Epithelial cell of proximal tubule (primary cell): ENCODE data around the gene PEPD. TPM values are rescaled to one million over a fixed set of nuclear protein-coding genes. Genes with fewer than 3 reads are reported as not detected.

Experiments
- DNase-seq: peaks from one replicate; pipeline ENCODE4 v3.0.0-alpha.2; 2011; ENCODE audit warnings: low read depth
- H3K4me3 ChIP-seq: 2 replicates; pipeline ENCODE4 v1.5.1; 2011; ENCODE audit warnings: low read depth, mild to moderate bottlenecking, low read length
- total RNA-seq: library from RNA; depleted of rRNA; stranded (reverse); fragments of >200 nt; gene quantifications from 2 replicates; pipeline ENCODE4 v1.2.3, GENCODE V29; 2015
- TF ChIP-seq, protein P1 (sequence below): conservative IDR thresholded peaks from 2 replicates; pipeline ENCODE4 v1.5.1; 2012; ENCODE audit warnings: low read depth, mild to moderate bottlenecking, low read length

Gene PEPD
- total RNA-seq, 1 donor from 2014 or later, result 56.7 TPM

DNA sequence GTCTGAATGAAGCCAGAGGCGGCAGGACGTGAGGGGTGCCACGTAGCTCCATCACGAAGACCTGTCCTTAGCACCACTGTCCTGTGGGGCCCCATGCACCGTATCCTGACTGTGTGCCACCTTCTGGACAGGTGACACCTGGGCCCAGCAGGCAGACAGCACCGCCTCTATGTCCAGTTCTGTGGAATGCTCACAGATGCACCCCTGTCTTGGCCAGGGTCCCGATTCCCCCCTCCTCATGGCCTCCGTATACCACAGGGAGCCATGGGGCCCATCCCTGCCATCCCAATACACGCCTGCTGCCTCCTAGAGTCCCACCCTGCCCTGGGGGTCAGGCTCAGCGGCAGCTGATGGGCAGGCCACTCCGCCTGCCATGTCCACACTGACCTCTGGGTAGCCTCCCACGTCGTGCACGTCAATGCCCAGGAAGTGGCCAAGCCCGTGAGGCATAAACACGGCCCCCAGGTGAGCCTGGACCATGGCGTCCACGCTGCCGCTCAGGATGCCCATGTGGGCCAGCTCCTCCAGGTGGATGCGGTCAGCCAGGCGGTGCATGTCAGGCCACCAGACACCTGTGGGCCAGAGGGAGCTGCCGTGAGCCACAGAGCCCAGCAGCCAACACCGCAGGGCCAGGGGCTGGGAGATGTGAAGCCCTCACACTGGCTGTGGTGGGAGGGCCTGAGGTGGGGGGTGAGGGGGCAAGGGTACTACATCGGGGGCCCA, 130.5 kb downstream of the PEPD start:
- DNase-seq, result no peak
- no peak overlapping the region for H3K4me3 ChIP-seq
- TF ChIP-seq, protein P1, sequence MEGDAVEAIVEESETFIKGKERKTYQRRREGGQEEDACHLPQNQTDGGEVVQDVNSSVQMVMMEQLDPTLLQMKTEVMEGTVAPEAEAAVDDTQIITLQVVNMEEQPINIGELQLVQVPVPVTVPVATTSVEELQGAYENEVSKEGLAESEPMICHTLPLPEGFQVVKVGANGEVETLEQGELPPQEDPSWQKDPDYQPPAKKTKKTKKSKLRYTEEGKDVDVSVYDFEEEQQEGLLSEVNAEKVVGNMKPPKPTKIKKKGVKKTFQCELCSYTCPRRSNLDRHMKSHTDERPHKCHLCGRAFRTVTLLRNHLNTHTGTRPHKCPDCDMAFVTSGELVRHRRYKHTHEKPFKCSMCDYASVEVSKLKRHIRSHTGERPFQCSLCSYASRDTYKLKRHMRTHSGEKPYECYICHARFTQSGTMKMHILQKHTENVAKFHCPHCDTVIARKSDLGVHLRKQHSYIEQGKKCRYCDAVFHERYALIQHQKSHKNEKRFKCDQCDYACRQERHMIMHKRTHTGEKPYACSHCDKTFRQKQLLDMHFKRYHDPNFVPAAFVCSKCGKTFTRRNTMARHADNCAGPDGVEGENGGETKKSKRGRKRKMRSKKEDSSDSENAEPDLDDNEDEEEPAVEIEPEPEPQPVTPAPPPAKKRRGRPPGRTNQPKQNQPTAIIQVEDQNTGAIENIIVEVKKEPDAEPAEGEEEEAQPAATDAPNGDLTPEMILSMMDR, result no peak

DNA sequence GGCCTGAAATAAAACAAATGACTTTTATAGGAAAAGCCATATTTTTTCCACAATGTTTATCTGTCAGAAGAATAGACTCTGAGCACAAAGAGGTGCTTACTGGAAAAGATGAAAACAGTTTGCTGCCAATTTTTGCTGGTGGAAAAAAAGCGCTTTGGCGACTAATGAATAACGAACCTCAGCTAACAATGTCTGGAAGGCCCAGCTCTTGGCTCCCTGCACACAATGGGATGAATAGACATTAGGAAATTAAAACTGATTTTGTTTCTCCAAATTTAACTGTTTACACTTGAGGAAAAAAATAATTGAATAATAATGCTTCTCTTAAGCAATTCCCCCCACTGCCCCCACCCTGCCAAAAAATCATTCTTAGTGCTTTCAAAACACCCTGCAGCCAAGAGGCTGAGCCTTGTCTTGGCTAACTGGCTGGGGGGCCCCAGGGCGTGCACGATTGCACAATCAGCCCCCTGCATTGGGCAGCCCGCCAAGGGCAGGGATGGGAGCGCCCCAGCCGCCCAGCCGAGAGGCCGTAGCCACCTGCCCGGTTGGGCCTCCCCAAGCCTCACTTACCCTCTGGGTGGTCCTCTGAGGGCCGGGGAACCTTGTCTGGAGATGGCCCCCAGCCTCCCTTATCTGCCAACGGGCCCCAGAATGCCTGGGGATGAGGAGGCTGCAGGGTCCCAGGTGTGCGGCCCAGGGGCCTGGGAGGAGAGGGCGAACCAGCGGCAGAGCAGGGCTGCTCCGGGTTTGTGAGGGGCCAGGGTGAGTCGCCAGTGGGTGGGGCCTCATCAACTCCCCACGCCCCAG, 131.3 kb downstream of the PEPD start:
- H3K4me3 ChIP-seq, result no peak overlapping the region
- TF ChIP-seq, protein P1, result no peak
- no peak for DNase-seq

DNA sequence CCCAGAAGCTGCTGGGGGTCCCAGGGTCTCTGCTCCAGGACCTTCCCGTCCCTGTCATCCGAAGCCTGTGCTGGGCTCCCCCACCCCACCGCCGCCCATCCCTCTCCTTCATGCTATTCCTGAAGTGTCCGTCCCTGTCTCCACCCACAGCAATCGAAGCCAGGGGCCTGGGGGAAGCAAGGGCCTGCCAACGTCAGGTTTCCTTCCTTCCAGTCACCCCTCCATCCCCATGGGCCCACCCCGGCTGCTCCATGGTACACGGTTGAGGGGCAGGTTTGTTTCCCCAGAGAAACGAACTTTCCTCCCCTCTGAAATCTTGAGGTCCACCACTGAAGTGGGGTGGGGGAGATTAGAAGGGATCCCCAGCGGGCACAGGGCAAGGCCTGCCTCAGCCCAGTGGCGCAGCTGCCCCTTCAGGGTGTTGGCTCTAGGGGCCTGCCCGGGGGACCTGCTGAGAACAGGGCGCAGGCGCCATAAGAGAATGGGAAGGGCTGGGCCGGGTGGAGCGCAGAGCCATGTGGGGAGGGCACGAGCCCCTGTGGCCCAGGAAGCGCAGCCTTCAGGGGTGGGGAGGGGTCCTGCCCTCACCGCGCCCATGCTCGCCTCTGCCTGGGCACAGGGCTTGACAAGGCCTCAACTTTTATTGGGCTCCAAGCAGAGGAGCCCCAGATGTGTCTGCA, 132.0 kb downstream of the PEPD start:
- TF ChIP-seq, protein P1, result no peak
- no peak overlapping the region for H3K4me3 ChIP-seq
- DNase-seq, result no peak

- TF ChIP-seq, protein P1, result no peak
- DNase-seq, result no peak
- no peak overlapping the region for H3K4me3 ChIP-seq
Measured at GRCh38 chr19:33388725-33389420, 132.7 kb downstream of the PEPD start.

- H3K4me3 ChIP-seq, result no peak overlapping the region
- no peak for DNase-seq
- TF ChIP-seq, protein P1, result no peak
Measured at GRCh38 chr19:33388231-33388724, 133.3 kb downstream of the PEPD start.
